ENCODE results near the gene MPHOSPH9. TPM values are rescaled to one million over a fixed set of nuclear protein-coding genes. Genes with fewer than 3 reads are reported as not detected.

MPHOSPH9 gene
- total RNA-seq, 1 experiment from 2014 or later = 60.5 TPM

DNA sequence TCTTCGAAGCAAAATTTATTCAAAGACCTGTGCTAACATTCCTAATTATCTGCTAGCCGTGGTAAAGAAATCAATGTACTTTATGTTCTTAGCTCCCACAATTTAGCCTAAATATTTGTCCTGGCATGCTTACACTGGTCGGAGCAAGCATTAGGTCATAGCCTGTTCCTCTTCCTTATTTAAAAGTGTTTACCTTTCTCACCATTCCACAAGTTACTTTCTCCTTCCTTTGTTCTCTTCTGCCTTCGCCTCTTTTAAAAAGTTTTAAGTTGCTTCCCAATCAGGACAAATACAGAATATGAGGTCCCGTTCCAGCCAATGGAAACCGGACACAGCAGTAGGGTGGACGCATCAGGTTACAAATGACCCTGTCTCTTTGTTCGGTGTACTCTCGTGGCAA lies 27.1 kb upstream of the MPHOSPH9 start:
- Histone ChIP-seq H2BK20ac (ENCODE audit: low read depth, low read length, poor library complexity, severe bottlenecking) (no peak overlapping the region), H2BK120ac (ENCODE audit: low read depth, low read length, poor library complexity, severe bottlenecking) (no peak overlapping the region), H2AFZ (ENCODE audit: low read length) (no peak overlapping the region), H3K79me2 (ENCODE audit: insufficient read depth, low read length) (peaks cover 2% of the 10 kb centered on the region; the same call in 1 of the 2 replicates), H3K4me1 (ENCODE audit: insufficient read depth, low read length) (peaks cover 2% of the 10 kb centered on the region; the same call in 1 of the 2 replicates), H2BK12ac (ENCODE audit: insufficient read length, low read depth, low read length) (no peak overlapping the region), H4K20me1 (ENCODE audit: control insufficient read depth, insufficient read depth, insufficient read length) (no peaks in the 10 kb centered on the region), H2BK5ac (ENCODE audit: insufficient read length, low read length) (no peak overlapping the region), H3K27me3 (ENCODE audit: insufficient read depth, low read length) (no peaks in the 10 kb centered on the region), H3K9ac (ENCODE audit: extremely low read depth, insufficient read length, low read length) (no peak overlapping the region), H4K5ac (ENCODE audit: insufficient read length, low read depth, low read length) (no peak overlapping the region), H3T11ph (ENCODE audit: low read length) (no peak overlapping the region), H4K91ac (ENCODE audit: insufficient read length, low read depth, low read length) (no peak overlapping the region), H4K8ac (replicated peaks; ENCODE audit: insufficient read length, low read depth, low read length) (no peak overlapping the region), H3K18ac (ENCODE audit: insufficient read length, low read depth, low read length) (no peak overlapping the region), H3K27ac (ENCODE audit: insufficient read length, low read depth, low read length) (no peak overlapping the region), H3K4me2 (ENCODE audit: insufficient read depth, insufficient read length, low read length) (no peak overlapping the region), H3K23me2 (ENCODE audit: insufficient read length, low read depth, low read length, poor library complexity, severe bottlenecking) (no peaks in the 10 kb centered on the region), H2BK15ac (ENCODE audit: low read depth, low read length) (no peak overlapping the region), H3K4ac (ENCODE audit: low read depth, low read length) (no peak overlapping the region), H3K23ac (ENCODE audit: insufficient read length, low read depth, low read length) (no peak overlapping the region), H3K56ac (ENCODE audit: insufficient read length, low read depth, low read length) (no peak overlapping the region), H3K9me3 (ENCODE audit: control insufficient read depth, low read depth, low read length) (no peaks in the 10 kb centered on the region), H3K14ac (ENCODE audit: insufficient read depth, low read length) (no peak overlapping the region), H3K79me1 (ENCODE audit: insufficient read depth, low read depth, low read length, poor library complexity, severe bottlenecking) (peaks cover 2% of the 10 kb centered on the region), H2AK5ac (ENCODE audit: insufficient read length, low read length) (no peak overlapping the region)
- no peak for DNase-seq
- no CpG with 5 or more reads among the region's 9 CpGs for WGBS (ENCODE audit: extremely low coverage, insufficient read length, low lambda C conversion rate)
- Mint-ChIP-seq H3K4me3 (no peak overlapping the region), H3K4me1 (peaks cover 43 to 47% of the 10 kb centered on the region in 2 experiments), H3K27ac (peak overlapping the region in 2 of 3 experiments; percentile 35 to 94; a peak in 3 of 7 replicates), H3K9me3 (peaks cover 0 to 9% of the 10 kb centered on the region in 2 experiments; a peak in 1 of 5 replicates), H3K27me3 (ENCODE audit: low read depth) (no peaks in the 10 kb centered on the region), H3K36me3 (ENCODE audit: insufficient read depth in 1 of 3, low read depth in 3 of 3) (peaks cover 45 to 95% (median 92%) of the 10 kb centered on the region in 3 experiments)
- TF ChIP-seq, protein P1, sequence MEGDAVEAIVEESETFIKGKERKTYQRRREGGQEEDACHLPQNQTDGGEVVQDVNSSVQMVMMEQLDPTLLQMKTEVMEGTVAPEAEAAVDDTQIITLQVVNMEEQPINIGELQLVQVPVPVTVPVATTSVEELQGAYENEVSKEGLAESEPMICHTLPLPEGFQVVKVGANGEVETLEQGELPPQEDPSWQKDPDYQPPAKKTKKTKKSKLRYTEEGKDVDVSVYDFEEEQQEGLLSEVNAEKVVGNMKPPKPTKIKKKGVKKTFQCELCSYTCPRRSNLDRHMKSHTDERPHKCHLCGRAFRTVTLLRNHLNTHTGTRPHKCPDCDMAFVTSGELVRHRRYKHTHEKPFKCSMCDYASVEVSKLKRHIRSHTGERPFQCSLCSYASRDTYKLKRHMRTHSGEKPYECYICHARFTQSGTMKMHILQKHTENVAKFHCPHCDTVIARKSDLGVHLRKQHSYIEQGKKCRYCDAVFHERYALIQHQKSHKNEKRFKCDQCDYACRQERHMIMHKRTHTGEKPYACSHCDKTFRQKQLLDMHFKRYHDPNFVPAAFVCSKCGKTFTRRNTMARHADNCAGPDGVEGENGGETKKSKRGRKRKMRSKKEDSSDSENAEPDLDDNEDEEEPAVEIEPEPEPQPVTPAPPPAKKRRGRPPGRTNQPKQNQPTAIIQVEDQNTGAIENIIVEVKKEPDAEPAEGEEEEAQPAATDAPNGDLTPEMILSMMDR (conservative IDR thresholded peaks at IDR 0.05) = no peak
